22Rv1 (cell line): ENCODE measurements around the gene TMTC2.

ENCODE experiments used
- H3K27ac ChIP-seq: fragments of 450-650 bp; 2 replicates; pipeline ENCODE4 v1.5.1; 2017
- ZFX ChIP-seq: fragments of 450-650 bp; IDR thresholded peaks from 2 replicates; pipeline ENCODE4 v1.6.1; 2017; ENCODE audit warnings: antibody characterized with exemption, borderline replicate concordance
- TF ChIP-seq, protein P1 (sequence below): fragments of 450-650 bp; IDR thresholded peaks from 2 replicates; pipeline ENCODE4 v1.5.1; 2017; ENCODE audit warnings: mild to moderate bottlenecking

The TMTC2 gene

DNA sequence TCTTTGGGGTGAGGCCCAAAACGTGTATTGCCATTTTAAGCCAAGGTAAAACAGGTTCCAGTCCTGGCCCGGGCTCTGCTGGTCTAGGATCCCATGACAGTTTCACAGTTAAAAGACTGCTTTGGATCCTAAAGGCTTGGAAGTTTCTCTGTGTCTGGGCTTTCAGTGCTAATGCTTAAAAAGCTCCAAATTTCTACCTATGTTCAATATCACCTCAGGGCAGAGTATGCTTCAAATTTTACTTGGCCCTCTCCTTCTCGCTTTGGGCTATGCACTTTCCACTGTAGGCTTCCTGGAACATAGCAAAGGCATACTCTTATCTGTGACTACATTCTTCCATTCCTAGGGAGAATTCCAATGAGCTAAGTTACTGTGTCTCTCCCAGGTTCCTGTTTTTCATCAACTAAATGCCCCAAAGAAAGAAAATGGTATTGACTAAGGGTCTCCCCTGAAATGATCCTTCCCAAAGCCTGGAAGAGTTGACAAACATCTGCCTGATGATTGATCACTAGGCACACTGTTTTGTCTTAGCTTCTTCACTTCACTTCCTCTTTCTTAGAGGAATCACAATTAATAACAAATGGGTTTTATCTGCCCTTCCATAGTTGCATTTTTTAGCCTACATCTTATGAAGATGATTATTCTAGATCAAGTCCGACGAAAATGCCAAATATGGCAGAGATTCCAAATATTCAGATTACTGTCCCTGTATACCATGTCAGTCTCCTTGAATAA lies 79.4 kb downstream of the TMTC2 start:
- TF ChIP-seq, protein P1, sequence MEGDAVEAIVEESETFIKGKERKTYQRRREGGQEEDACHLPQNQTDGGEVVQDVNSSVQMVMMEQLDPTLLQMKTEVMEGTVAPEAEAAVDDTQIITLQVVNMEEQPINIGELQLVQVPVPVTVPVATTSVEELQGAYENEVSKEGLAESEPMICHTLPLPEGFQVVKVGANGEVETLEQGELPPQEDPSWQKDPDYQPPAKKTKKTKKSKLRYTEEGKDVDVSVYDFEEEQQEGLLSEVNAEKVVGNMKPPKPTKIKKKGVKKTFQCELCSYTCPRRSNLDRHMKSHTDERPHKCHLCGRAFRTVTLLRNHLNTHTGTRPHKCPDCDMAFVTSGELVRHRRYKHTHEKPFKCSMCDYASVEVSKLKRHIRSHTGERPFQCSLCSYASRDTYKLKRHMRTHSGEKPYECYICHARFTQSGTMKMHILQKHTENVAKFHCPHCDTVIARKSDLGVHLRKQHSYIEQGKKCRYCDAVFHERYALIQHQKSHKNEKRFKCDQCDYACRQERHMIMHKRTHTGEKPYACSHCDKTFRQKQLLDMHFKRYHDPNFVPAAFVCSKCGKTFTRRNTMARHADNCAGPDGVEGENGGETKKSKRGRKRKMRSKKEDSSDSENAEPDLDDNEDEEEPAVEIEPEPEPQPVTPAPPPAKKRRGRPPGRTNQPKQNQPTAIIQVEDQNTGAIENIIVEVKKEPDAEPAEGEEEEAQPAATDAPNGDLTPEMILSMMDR = no peak
- no peak for TF ChIP-seq ZFX

DNA sequence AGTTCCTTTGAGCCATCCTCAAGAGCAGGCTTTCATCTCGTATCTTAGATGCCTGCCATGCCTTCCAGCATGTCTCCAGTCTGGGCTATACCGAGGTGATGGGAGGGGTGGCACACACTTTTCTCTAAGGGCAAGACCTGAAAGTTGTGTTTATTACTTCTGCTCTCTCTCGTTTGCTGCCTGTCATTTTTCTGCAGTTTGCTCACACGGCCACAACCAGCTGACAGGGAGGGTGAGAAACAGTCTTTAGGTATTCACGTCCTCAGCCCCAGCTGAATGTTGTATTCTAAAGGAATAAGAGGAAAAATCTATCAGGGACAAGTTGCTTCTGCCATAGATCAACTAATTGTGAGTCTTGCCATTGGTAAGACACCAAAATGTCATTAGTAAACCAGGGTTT lies 88.0 kb downstream of the TMTC2 start:
- TF ChIP-seq ZFX = no peak
- TF ChIP-seq, protein P1 = no peak
- no peak overlapping the region for H3K27ac ChIP-seq

More for the DNA sequence above, 79.4 kb downstream of the TMTC2 start:
- no peak overlapping the region for H3K27ac ChIP-seq

DNA sequence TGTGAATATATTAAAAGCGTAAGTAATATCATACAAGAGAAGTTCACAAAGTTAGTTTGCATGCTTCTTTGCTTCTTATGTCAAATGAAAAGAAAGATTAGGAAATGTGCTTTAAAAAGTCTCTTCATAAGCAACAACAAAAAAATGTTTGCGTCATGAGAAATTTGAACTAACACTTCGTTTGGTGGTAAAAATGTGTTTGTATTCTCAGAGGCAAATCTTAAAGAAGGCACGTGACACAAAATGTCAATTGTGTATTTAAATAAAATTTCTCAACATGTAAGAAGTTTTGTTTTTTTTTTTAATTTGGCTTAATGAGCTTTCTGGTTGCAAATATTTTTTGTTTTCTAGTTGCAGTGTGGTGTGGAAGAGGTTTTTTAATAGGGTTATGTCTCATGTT lies 93.8 kb downstream of the TMTC2 start:
- TF ChIP-seq ZFX = no peak
- TF ChIP-seq, protein P1 = no peak
- H3K27ac ChIP-seq = no peak overlapping the region

DNA sequence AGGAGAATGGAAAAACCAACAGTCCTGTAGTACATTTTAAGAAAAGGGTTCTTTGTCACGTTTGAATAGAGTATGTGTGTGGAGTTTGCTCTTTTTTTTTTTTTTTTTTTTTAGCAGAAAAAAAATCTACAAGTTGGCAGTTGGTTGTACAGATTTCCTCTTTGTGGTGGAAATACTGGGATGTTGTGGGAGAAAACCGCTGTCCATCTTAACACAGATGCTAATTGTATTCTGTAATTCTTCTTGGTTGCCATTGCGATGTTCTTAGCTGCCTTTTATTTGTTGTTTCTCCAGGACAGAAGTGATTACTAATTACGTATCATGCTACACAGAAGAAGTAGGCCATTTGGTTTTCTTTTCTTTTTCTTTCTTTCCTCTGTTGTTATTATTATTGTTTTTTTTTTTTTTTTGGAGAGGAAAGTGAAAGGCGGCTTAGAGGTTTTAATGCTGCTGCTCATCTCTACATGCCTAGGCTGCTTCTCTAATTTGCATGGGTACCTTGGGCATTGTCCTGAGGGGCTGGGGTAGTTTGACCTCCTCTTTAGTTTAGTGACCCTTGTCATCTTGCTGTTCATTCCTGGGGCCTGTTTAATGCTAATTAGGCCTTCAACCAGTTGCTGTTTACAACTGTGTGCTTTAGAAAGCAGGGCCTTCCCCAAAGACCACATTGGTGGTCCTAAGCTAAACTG lies 94.7 kb downstream of the TMTC2 start:
- no peak overlapping the region for H3K27ac ChIP-seq
- no peak for TF ChIP-seq ZFX
- TF ChIP-seq, protein P1 = no peak

DNA sequence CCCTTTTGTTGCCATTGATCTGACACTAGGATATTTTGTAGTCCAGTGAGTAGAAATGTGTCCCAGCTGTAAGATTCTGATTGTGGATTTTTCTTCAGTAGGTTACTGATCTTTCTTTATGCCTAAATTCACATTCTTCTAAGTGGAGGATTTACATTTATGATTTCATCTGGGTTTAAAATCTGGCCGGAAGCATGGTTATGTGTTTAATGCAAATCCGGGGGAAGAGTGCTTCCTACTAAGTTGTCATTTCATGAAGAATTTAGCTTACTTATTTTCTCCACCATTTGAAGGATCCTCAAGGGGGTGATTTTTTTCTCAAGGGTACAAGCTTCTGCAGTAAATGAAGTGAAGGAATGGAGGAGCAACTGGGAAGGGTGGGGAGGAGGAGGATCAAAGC lies 96.7 kb downstream of the TMTC2 start:
- H3K27ac ChIP-seq = no peak overlapping the region
- TF ChIP-seq, protein P1 = no peak
- no peak for TF ChIP-seq ZFX

DNA sequence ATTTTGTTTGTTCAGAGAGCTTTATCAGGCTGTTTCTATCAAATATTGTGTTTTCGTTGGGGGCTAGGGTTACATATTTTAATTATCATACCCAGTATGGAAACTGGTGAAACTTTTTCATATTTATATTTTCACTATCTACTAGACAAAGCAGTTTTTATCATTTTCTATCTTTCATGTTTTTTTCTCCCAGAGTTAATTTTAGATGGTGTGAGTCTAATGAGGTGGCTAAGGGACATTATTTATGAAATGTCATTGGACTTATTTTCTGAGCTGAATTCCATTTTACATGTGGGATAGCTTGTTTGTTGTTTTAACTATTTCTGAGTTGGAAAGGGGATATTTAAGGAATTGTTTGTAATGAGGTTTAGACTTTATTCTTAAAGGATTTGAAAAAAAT lies 100.3 kb downstream of the TMTC2 start:
- TF ChIP-seq ZFX = no peak
- TF ChIP-seq, protein P1 = no peak
- H3K27ac ChIP-seq = no peak overlapping the region

DNA sequence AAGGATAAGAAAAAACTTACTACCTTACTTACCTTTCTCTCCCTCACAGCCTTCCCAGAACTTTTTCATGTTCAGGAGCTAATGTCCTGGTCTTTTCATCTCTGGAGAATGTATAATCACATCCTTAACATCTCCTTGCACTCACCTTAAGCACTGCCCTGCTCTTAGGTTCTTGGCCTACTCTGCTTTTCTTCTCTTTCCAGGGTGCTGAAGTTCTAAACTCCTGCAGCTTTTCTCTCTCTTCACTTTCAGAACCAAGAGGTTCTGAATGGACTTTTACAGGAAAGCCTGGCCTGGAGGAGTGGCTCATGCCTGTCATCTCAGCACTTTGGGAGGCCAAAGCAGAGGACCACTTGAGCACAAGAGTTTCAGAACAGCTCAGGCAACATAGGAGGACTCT lies 101.9 kb downstream of the TMTC2 start:
- TF ChIP-seq, protein P1 = no peak
- TF ChIP-seq ZFX = no peak
- H3K27ac ChIP-seq = no peak overlapping the region
